NCI-H774 (cell line): ENCODE data around the gene STK39.

Experiments
- DNase-seq: peaks from one replicate; lab custom pipeline; 2025; lab: John Stamatoyannopoulos, UW

The STK39 gene

DNA sequence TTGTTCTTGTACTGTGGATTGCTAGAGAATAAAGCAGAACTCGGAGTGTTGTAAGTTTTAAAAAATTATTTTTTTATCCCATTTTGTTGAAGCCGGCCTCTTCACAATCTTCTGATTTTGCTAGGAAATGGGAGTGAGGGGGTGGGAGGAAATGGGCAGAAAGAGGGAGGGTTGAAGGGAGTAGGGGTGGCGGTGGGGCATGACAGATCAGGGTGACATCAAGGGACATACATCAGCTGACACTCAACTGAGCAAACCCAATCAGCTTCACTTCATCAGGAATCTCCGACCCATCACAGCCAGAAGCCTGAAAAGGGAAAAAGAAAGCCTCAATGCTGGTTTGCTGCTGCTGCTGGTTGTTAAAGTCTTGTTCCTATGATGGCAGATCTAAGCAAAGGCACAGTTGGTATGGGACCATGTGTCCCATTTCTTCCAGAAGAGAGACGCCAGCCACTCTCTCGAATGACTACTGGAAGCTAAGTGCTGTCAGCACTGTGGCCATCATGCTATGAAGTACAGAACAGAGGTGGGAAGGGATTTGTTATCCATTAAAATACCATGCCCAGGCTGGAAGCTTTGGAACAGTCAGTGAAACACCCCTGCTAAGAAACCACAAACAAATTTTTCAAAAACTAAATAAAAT lies 292.0 kb downstream of the STK39 start:
- DNase-seq: no peak

DNA sequence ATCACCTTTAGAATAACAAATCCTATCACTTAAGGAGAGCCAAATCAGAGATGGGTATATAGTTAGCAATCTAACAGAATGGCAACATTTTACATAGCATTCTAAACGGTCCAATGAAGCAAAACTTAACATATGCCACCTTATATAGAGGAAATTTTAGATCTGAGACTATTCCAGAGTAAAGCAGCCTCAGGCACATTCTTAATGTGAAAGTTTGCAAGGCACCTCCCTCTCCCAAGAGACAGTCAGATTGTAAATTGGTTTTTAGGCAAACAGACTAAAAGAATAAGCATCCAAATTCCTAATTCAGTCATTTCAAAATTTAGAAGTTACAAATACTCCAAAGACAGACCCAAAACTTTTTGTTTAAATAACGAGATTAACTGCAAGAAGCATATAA lies 292.9 kb downstream of the STK39 start:
- DNase-seq: no peak

DNA sequence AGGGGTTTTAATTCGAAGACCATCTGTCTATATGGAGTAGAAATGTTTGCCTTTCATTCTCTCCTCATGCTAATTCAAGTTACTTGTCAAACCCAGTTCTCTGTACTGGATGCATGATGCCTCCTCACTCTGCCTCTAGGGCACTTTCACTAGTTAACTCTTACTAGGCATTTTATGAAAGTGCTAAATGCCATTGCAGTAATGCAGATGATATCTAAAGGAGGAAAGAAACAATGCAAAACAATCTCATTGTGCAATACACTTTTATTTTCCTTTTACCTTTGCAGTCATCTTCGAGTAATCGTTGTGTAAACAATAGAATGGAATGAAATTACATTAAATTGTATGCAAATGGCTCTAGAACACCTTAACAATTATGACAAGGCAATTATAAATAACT lies 293.6 kb downstream of the STK39 start:
- no peak for DNase-seq

DNA sequence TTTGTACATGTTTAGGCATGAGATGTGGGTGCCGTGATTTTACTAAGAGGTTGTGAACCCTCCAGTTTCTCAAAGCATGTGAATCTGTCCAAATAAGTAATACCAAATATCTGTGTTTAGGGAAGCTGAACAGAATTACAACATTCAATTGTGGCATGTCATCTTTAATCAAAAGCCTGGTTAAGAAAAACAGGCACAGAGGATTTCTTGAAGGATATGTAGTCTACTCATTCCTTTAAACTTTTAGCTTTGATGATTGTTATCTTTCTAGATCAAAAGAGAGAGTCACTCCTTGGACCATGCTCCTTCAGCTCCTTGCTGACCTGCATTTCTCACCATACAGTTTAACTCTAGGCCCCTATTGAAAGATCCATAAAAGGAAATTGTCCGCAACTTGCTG lies 296.8 kb downstream of the STK39 start:
- no peak for DNase-seq

DNA sequence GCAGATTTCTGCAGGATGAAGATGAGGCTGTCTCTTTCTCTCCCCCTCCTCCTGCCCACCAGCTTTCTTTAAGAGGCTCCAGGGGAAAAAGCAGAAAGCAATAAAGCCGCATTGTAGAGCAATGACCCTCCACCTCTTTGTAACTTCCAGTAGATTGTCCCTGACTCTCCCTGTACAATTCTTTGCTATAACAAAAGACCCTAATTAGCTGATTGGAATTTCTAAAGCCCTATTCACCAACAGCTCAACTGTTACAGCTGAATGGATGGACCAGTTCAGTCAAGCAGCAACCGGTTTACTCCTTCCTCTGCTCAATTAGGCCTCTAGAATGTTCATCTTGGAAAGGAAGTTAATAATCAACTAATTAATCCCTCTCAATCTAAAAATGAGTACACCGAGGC lies 301.0 kb downstream of the STK39 start:
- no peak for DNase-seq

DNA sequence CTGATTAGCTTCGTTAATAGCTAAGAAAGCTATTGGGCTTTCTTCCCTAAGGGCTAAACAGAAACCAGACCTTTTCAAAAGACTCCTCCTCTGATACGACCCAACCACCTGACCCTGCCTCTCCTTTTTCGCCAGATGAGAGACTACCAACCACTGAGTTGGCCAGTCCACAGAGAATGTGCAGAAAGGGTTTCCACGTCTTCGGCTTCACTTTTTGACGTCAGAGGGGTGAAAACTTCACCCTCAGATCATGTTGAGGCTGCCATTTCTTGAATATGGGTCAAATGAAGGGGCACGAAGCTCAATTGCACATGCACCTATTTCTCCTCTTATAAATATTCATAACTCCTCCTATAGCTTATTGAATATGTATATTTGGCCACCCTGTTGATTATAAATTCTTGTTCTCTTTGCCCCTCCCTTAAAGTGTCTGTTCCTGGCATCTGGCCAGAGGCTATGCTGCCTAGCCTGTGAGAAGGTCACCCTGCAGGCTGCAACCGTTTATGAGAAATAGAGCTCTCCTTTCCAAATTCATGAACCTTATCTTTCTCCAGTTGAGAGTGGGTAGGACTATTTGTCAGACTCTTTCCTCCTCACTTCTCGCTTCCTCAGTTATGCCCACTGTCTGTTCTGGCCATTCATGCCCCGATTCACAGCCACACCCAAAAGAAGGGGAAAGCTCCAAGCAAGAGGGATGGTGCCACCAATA lies 301.6 kb downstream of the STK39 start:
- DNase-seq: no peak

DNA sequence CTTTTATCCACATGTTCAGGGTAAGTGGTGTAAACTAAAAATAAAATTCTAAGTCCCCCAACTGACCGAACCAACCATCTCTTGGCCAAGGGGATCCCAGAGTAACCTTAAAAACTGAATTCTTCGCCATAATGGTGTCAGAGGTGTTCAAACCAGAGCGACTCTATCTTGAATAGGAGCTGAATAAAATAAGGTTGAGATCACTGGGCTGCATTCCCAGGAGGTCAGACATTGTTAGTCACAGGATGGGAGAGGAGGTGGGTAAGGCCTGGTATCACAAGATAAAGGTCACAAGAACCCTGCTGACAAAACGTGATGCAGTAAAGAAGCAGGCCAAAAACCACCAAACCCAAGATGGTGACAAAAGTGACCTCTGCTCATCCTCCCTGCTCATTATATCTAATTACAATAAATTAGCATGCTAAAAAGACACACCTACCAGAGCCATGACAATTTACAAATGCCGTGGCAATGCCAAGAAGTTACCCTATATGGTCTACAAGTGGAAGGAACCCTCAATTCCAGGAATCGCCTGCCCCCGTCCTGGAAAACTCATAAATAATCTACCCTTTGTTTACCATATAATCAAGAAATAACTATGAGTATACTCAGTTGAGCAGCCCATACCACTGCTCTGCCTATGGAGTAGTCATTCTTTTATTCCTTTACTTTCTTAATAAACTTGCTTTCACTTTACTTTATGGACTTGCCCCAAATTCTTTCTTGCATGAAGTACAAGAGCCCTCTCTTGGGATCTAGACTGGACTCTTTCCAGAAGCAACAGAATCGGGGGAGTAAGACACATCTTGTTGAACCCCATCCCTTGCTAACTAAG lies 302.4 kb downstream of the STK39 start:
- DNase-seq: no peak

DNA sequence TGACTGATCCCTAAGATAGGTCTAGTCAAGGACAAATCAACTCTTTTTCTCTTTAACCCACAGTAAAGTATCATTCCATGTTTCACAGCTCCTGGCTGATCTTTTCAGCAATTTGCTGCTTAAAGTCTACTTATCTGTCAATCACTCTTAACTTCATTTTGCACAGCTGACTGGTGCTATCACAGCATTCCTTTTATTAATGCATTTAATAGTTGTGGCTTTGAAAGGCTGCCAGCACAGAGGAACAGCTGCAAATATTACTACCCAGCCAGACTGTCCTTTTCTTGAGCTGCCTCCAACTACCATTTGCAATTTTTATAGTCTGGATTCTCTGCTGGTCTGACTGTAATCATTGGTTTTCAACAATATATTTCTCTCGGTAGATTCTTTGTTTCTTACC lies 303.5 kb downstream of the STK39 start:
- no peak for DNase-seq

DNA sequence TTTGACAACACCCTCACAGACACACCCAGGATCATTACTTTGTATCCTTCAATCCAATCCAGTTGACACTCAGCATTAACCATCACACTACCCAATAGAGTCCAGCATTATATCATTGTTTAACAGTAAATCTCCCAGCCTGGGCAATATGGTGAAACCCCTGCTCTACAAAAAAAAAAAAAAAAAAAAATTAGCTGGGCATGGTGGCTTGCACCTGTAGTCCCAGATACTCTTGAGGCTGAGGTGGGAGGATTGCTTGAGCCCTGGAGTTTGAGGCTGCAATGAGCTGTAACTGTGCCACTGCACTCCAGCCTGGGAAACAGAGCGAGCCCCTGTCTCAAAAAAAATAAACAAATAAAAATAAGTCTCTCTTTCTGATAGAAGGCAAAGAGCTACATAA lies 304.0 kb downstream of the STK39 start:
- DNase-seq: no peak

DNA sequence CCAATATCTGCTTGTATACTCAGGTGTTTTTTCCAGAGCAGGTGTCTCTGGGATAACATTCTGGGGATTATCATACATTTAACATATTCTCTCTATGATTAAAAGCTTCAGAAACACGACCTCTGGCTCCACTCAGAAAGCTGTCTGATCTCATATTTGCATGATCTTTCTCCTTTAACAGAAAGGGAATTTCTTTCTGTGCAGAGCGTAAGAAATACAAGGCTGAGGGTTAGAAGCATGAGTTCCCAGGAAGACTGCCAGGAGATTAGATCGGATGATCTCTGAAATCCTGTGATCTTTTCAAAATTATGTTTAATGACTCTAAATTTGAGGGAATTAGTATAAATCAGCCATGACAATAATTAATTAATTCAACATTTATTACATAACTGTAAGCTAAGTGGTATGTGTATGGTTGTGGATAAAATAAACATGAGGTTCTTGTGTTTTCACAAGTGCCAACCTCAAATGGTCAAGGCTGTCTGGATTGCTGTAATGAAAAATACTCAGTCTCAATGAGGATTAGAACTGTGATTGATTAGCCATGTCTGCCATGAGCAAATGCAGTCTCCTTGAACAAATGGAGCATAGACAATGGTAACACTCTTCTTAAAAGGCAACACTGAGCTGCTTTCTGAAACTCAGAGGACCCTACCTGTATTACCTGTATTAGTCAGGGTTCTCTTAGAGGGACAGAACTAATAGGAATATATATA lies 304.9 kb downstream of the STK39 start:
- DNase-seq: no peak

DNA sequence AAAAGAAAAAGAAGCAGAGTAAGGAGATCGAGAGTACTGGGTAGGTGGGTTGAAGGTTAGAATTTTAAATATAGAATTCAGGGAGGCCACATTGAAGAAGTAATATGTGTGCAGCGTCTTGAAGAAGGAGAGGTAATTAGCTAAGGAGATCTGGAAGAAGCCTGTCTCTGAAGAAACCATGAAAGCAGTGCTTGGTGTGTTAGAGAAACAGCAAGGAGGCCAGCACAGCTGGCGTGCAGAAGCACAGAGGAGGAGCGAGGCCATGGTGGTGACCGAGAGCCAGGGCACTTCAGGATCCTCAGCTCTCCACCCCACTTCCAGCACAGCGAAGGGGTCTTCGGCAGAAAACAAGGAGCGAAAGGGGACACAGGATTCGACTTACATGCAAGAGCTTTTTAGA lies 305.8 kb downstream of the STK39 start:
- DNase-seq: no peak

DNA sequence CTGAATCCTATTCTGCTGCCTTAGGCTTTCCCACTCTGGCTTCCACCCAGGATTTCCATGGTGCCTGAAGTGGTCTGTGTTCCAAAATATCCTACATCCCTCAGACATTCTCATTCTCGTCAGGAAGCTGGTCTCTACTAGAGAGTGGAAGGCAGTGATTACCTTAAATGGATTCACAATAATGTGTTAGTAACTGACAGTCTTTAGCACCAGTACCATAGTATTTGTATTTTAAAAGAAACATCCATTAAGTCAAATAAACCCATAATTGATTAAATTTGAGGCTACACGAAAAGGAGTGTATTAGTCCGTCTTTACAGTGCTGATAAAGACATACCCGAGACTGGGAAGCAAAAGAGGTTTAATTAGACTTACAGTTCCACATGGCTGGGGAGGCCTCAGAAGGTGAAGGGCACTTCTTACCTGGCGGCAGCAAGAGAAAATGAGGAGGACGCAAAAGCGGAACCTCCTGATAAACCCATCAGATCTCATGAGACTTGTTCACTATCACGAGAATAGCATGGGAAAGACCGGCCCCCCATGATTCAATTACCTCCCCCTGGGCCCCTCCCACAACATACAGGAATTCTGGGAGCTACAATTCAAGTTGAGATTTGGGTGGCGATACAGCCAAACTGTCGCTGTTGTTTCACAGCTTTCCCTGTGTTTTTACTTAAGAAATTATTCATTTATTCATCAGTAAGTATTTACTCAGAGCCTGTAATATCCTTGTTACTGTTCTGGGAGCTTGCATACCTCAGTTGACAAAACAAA lies 306.5 kb downstream of the STK39 start:
- no peak for DNase-seq

DNA sequence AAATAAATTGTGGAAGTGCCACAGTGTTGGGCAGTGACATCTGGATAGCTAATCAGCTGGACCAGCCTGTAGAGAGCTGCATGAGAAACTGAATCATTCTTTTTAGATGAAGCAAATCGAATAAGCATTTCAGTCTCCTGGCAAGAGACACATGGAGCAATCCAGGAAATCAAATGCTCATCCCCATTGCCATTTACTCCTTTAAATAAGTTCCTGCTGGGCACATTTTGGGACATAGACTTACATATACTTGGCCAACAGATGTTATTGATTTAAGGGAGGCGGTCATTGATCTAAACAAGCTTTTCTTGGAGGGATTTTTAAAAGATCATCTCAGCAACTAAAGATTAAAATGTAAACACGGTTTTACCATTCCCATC lies 307.1 kb downstream of the STK39 start:
- no peak for DNase-seq

DNA sequence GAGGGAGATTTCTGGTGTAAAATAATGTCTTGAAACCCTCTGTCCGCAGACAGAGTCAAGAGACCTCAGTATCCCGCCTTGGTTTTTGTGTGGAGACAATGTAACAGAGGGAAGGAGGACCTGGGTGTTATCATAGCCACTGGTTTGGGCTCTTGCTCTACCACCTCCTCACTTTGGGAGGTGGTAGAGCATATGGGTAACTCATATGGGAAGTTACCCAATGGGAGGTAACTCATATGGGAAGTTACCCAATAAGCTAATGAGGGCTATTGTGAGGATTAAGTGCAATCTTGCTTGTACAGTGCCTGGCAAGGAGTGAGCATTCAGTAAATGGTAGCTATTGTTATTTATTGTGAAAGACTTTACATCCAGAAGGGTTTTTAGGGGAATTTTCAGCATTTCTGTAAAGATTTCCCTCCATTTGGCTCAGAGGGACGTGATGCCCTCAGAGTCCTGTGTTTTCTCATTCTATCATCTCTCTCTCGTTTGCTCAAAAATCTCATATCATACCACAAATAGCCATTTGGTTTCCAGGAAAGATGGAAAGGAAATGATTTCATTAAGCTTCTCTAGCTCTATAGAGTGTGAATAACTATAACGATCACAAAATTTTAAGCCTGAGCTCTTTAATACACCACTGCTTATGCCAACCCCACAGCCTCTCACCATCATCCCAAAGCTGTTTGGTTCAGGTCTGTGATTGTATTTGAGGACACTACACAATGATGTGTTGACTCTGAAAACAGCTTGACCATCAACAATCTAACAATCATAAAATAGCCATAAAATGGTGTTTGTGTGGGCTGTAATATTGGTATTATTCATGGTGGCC lies 307.7 kb downstream of the STK39 start:
- DNase-seq: no peak

DNA sequence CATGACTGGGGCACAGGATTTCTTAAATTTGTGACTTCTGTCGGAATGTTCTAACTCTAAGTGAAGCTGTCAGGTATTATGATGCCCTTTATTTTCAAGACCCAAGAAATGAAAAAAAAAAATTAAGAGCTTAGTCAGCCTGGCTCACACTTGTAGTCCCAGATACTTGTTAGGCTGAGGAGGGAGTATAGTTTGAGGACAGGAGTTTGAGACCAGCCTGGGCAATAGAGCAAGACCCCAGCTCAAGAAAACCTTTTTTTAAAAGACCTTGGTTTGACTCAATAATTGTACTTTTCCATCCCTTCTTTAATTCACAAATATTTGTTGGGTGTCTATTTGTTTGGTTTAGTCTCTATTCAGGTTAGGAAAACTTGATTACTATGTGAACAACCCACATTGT lies 310.0 kb downstream of the STK39 start:
- DNase-seq: no peak

DNA sequence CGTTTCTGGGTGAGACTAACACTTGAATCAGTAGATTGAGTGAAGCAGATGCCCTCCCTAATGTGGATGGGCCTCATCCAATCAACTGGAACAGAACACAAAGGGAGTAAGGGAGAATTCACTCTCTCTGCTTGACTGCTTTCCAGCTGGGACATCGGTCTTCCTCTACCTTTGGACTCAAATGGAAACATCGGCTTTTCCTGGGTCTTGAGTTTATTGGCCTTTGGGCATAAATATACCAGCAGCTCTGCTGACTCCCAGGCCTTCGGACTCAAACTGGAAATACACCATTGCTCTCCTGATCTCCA lies 311.6 kb downstream of the STK39 start:
- DNase-seq: no peak

DNA sequence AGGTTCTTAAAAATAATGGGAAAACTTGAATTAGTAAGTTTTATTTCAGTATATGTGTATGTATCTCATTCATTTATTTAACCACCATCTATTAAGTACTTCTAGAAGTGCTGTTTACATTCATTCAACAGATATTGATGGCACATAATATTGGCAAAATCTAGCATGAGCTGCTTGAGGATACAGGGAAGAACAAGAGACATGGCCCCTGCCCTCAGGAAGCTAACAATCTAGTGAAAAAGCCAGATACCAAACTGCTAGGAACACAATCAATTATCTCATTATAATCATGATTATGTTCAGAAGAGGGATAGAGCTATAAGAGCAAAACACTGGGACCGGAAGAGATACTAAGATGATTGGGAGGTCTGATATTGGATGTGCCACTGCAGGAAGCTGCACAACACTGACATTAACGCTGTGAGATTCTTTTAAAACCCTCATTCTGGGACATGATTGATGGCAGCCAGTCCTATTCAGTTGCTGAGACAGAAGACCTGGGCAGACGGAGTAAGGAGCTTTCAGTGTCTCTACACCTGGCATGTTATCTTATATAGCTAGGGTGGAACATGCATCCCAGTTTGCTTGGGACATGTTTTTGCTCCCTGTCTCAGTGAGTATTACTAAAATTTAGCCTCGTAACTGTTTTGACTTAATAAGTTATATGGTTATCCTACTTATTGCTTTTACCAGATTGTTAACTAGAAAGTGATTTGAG lies 314.1 kb downstream of the STK39 start:
- no peak for DNase-seq

DNA sequence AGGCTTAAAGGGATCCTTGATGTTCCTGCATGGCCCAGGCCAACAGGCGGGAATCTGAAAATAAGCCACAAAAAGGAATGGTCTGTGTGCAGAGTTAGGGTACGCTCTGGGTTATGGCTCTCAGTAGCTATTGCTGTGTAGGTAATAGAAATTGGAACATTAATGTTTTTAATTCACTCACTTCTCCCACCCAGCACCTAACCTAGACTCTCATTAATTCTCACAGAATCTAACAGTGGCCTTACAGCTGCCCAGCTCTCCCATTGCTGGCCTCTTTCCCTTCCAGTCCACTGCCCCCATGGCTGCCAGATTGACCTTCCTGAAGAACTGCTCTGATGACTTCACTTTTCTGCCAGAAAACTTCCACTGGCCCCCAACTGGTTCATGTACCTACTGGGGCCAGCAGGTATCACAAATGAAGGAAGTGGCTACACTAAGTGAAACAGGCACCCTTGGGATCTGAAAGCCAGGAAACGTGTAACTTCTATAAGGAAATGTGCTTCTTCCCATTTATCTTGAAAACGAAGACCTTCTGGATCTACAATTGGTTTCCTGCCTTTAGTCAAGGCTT lies 315.2 kb downstream of the STK39 start:
- no peak for DNase-seq

DNA sequence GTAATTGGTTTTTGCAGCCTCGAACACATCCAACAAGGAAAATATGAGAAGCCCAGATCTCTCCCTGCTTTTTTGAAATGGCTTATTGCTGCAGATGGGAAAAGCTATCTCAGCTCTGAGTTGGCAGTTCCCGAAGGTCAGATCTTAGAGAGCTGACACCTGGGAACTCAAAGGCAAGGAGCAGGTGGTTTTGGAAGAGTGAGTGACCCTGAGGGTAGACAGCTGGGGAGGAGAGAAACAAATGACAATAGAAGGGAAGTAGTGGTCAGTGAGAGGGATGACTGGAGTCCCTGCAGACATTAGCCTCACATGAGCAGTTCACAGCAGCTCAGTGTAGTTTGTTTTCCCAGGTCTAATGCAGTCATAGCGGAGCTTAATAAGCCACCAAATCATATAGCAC lies 317.9 kb downstream of the STK39 start:
- DNase-seq: no peak

DNA sequence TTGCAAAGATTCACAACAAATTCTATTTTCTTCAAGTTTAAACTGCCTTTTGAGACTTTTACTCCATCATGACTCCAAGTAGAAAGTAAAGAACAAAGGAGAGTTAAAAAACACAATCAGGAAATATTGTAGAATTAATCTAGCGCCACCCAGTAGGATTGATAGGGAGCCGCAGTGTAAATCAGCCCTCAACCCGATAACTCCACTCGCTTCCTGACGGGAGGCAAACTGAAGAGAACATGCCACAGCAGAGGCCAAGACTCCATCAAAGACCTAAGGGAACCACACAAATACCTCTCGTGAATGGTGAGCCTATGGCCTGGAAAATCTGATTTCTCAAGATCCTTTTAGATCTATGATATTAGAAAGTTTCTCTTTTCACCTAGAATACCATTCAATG lies 319.0 kb downstream of the STK39 start:
- no peak for DNase-seq
